ENCODE data around the gene CLEC18C. TPM values are rescaled to one million over a fixed set of nuclear protein-coding genes. Genes with fewer than 3 reads are reported as not detected.
A peak's percentile ranks its signal among the peaks of the same experiment; 100 is the strongest.
"Not testable (repeated sequence)": the region's sequence is repeated elsewhere in the genome, so short reads cannot be mapped to it uniquely, and the experiment has no call there.

Gene CLEC18C
- polyA plus RNA-seq, 3 donors: 0.65 TPM; not detected in 2

DNA sequence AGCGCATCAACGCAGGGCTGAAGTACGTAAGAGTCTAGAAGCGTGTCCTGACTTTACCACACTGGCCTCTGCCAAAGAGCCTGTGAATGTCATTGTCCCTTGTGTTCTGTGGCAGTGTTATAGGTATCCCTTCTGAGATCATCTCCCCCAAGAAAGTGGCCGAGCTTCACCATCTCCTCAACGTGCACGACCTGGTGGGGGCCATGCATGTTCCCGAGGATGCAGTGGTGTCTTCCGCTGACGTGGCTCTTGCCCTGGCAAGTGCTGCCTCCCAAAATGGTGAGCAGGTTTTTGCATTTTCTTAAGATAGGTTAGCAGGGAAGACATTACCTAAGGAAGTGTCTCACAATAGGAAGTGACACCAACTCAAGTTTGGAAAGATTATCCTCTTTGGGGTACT lies 44.7 kb upstream of the CLEC18C start:
- H3K79me2 ChIP-seq (ENCODE audit: insufficient read depth, low read length); H3K9me3 Mint-ChIP-seq; H3K9ac ChIP-seq (ENCODE audit: insufficient read depth, low read length, poor library complexity, severe bottlenecking); intact Hi-C loops (cut with micrococcal nuclease); H3K27ac Mint-ChIP-seq; H3K27ac ChIP-seq (ENCODE audit: low read depth in 1 of 2, low read length in 2 of 2); H3K9me3 ChIP-seq (replicated peaks in 1 of 2; ENCODE audit: control insufficient read depth in 1 of 2, insufficient read depth in 1 of 2, low read length in 2 of 2); H4K20me1 ChIP-seq (ENCODE audit: insufficient read depth, low read length); DNase-seq; H3K27me3 Mint-ChIP-seq (ENCODE audit: low read depth in 3 of 3); H3K27me3 ChIP-seq (ENCODE audit: control insufficient read depth in 2 of 2, insufficient read depth in 2 of 2, low read length in 2 of 2); H3K4me1 ChIP-seq (ENCODE audit: control insufficient read depth in 1 of 2, insufficient read depth in 2 of 2, low read length in 2 of 2); H3K4me1 Mint-ChIP-seq; H3K4me3 Mint-ChIP-seq; H3K4me2 ChIP-seq (replicated peaks; ENCODE audit: extremely low read depth, low read length, poor library complexity, severe bottlenecking); H3K4me3 ChIP-seq (replicated peaks in 1 of 3; ENCODE audit: low read depth in 2 of 3, low read length in 3 of 3); H2AFZ ChIP-seq (ENCODE audit: insufficient read depth, low read depth, low read length, poor library complexity, severe bottlenecking): not testable (repeated sequence)
- no CpG with 5 or more reads among the region's 10 CpGs for WGBS (ENCODE audit: insufficient coverage)
- peaks cover 75 to 81% of the 10 kb centered on the region in 2 donors for H3K36me3 ChIP-seq (replicated peaks in 1 of 2; ENCODE audit: control insufficient read depth in 1 of 2, insufficient read depth in 2 of 2, low read length in 2 of 2)
- peaks cover 77 to 88% of the 10 kb centered on the region in 2 donors for H3K36me3 Mint-ChIP-seq

- not testable (repeated sequence) for H3K9ac ChIP-seq (ENCODE audit: insufficient read depth, low read length, poor library complexity, severe bottlenecking)
Observed at GRCh38 chr16:70135796-70136195, 37.8 kb upstream of the CLEC18C start.

GRCh38 chr16:70136595-70136994 lies 37.0 kb upstream of the CLEC18C start:
- H3K27ac ChIP-seq (ENCODE audit: low read depth in 1 of 2, low read length in 2 of 2); H3K9me3 ChIP-seq (replicated peaks in 1 of 2; ENCODE audit: control insufficient read depth in 1 of 2, insufficient read depth in 1 of 2, low read length in 2 of 2); H4K20me1 ChIP-seq (ENCODE audit: insufficient read depth, low read length); H3K27me3 ChIP-seq (ENCODE audit: control insufficient read depth in 2 of 2, insufficient read depth in 2 of 2, low read length in 2 of 2); H3K27me3 Mint-ChIP-seq (ENCODE audit: low read depth in 3 of 3); DNase-seq; H3K9me3 Mint-ChIP-seq; H2AFZ ChIP-seq (ENCODE audit: insufficient read depth, low read depth, low read length, poor library complexity, severe bottlenecking); H3K4me1 ChIP-seq (ENCODE audit: control insufficient read depth in 1 of 2, insufficient read depth in 2 of 2, low read length in 2 of 2); H3K4me1 Mint-ChIP-seq; H3K4me3 Mint-ChIP-seq; intact Hi-C loops (cut with micrococcal nuclease); H3K9ac ChIP-seq (ENCODE audit: insufficient read depth, low read length, poor library complexity, severe bottlenecking); H3K79me2 ChIP-seq (ENCODE audit: insufficient read depth, low read length); H3K4me3 ChIP-seq (replicated peaks in 1 of 3; ENCODE audit: low read depth in 2 of 3, low read length in 3 of 3); H3K4me2 ChIP-seq (replicated peaks; ENCODE audit: extremely low read depth, low read length, poor library complexity, severe bottlenecking): not testable (repeated sequence)
- H3K36me3 ChIP-seq (replicated peaks in 1 of 2; ENCODE audit: control insufficient read depth in 1 of 2, insufficient read depth in 2 of 2, low read length in 2 of 2): peaks cover 84 to 86% of the 10 kb centered on the region in 2 donors
- H3K36me3 Mint-ChIP-seq: peaks cover 80 to 92% of the 10 kb centered on the region in 2 donors
- H3K27ac Mint-ChIP-seq: peak overlapping the region in 1 of 7 donors; percentile 68
- no CpG with 5 or more reads among the region's 2 CpGs for WGBS (ENCODE audit: insufficient coverage)

More at GRCh38 chr16:70135796-70136195, 37.8 kb upstream of the CLEC18C start:
- peaks cover 77 to 89% of the 10 kb centered on the region in 2 donors for H3K36me3 Mint-ChIP-seq
- H3K27me3 Mint-ChIP-seq (ENCODE audit: low read depth in 3 of 3); H3K27me3 ChIP-seq (ENCODE audit: control insufficient read depth in 2 of 2, insufficient read depth in 2 of 2, low read length in 2 of 2); H2AFZ ChIP-seq (ENCODE audit: insufficient read depth, low read depth, low read length, poor library complexity, severe bottlenecking); H3K9me3 ChIP-seq (replicated peaks in 1 of 2; ENCODE audit: control insufficient read depth in 1 of 2, insufficient read depth in 1 of 2, low read length in 2 of 2); H3K4me3 Mint-ChIP-seq; H3K4me1 ChIP-seq (ENCODE audit: control insufficient read depth in 1 of 2, insufficient read depth in 2 of 2, low read length in 2 of 2); H3K4me2 ChIP-seq (replicated peaks; ENCODE audit: extremely low read depth, low read length, poor library complexity, severe bottlenecking); DNase-seq; H3K9me3 Mint-ChIP-seq; H3K79me2 ChIP-seq (ENCODE audit: insufficient read depth, low read length); H3K27ac ChIP-seq (ENCODE audit: low read depth in 1 of 2, low read length in 2 of 2); intact Hi-C loops (cut with micrococcal nuclease); H3K4me1 Mint-ChIP-seq; H4K20me1 ChIP-seq (ENCODE audit: insufficient read depth, low read length); H3K4me3 ChIP-seq (replicated peaks in 1 of 3; ENCODE audit: low read depth in 2 of 3, low read length in 3 of 3): not testable (repeated sequence)
- H3K27ac Mint-ChIP-seq: peak overlapping the region in 1 of 7 donors; percentile 28
- H3K36me3 ChIP-seq (replicated peaks in 1 of 2; ENCODE audit: control insufficient read depth in 1 of 2, insufficient read depth in 2 of 2, low read length in 2 of 2): peaks cover 82 to 85% of the 10 kb centered on the region in 2 donors
- WGBS (ENCODE audit: insufficient coverage): no CpG with 5 or more reads among the region's 8 CpGs

DNA sequence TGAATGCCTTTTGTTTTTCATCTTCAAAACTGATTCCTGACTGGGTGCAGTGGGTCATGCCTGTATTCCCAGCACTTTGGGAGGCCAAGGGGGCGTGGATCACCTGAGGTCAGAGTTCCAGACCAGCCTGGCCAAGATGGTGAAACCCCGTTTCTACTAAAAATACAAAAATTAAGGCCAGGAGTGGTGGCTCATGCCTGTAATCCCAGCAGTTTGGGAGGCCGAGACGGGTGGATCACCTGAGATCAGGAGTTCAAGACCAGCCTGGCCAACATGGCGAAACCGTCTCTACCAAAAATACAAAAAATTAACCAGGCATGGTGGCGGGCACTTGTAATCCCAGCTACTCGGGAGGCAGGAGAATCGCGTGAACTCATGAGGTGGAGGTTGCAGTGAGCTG lies 30.8 kb upstream of the CLEC18C start:
- H2AFZ ChIP-seq (ENCODE audit: insufficient read depth, low read depth, low read length, poor library complexity, severe bottlenecking); H3K27me3 Mint-ChIP-seq (ENCODE audit: low read depth in 3 of 3); intact Hi-C loops (cut with micrococcal nuclease); H3K9me3 ChIP-seq (replicated peaks in 1 of 2; ENCODE audit: control insufficient read depth in 1 of 2, insufficient read depth in 1 of 2, low read length in 2 of 2); H3K4me3 ChIP-seq (replicated peaks in 1 of 3; ENCODE audit: low read depth in 2 of 3, low read length in 3 of 3); H3K79me2 ChIP-seq (ENCODE audit: insufficient read depth, low read length); H3K4me1 Mint-ChIP-seq; H3K4me2 ChIP-seq (replicated peaks; ENCODE audit: extremely low read depth, low read length, poor library complexity, severe bottlenecking); DNase-seq; H3K9me3 Mint-ChIP-seq; H3K27ac ChIP-seq (ENCODE audit: low read depth in 1 of 2, low read length in 2 of 2); H4K20me1 ChIP-seq (ENCODE audit: insufficient read depth, low read length); H3K27ac Mint-ChIP-seq; H3K4me3 Mint-ChIP-seq; H3K27me3 ChIP-seq (ENCODE audit: control insufficient read depth in 2 of 2, insufficient read depth in 2 of 2, low read length in 2 of 2); H3K9ac ChIP-seq (ENCODE audit: insufficient read depth, low read length, poor library complexity, severe bottlenecking); H3K4me1 ChIP-seq (ENCODE audit: control insufficient read depth in 1 of 2, insufficient read depth in 2 of 2, low read length in 2 of 2): not testable (repeated sequence)
- H3K36me3 ChIP-seq (replicated peaks in 1 of 2; ENCODE audit: control insufficient read depth in 1 of 2, insufficient read depth in 2 of 2, low read length in 2 of 2): peaks cover 69 to 79% of the 10 kb centered on the region in 2 donors
- H3K36me3 Mint-ChIP-seq: peaks cover 69 to 78% of the 10 kb centered on the region in 2 donors
- 100% methylated on average over 1 of the region's 10 CpGs for WGBS (ENCODE audit: insufficient coverage)
